ENCODE results near the gene PARS2.

PARS2 gene

GRCh38 chr1:54767526-54767925 lies 3.2 kb upstream of the PARS2 start:
- DNase-seq, result no peak

- DNase-seq, result no peak
These were observed 2.4 kb upstream of the PARS2 start for GRCh38 chr1:54766726-54767125.

GRCh38 chr1:54764922-54765561 lies 719 bp upstream of the PARS2 start:
- DNase-seq, result no peak

- no peak for DNase-seq
These were observed 549 bp downstream of the PARS2 start for GRCh38 chr1:54763816-54764132.

- no peak for DNase-seq
These were observed 5.5 kb downstream of the PARS2 start for GRCh38 chr1:54758678-54759348.

- no peak for DNase-seq
These were observed 6.5 kb downstream of the PARS2 start for GRCh38 chr1:54757833-54758232.

GRCh38 chr1:54754486-54755285 lies 9.6 kb downstream of the PARS2 start:
- no peak for DNase-seq

- DNase-seq, result no peak
These were observed 10.3 kb downstream of the PARS2 start for GRCh38 chr1:54754045-54754444.

GRCh38 chr1:54751426-54751825 lies 12.9 kb downstream of the PARS2 start:
- no peak for DNase-seq

GRCh38 chr1:54750596-54750995 lies 13.7 kb downstream of the PARS2 start:
- no peak for DNase-seq

GRCh38 chr1:54748094-54748835 lies 16.1 kb downstream of the PARS2 start:
- DNase-seq, result no peak

GRCh38 chr1:54745864-54746263 lies 18.5 kb downstream of the PARS2 start:
- DNase-seq, result no peak

- peak; percentile 49 for DNase-seq
These were observed 19.0 kb downstream of the PARS2 start for GRCh38 chr1:54745274-54745673.

- peak; percentile 42 for DNase-seq
These were observed 19.6 kb downstream of the PARS2 start for GRCh38 chr1:54744696-54745095.

- DNase-seq, result peak; percentile 45
These were observed 20.7 kb downstream of the PARS2 start for GRCh38 chr1:54743416-54744226.

- DNase-seq, result peak; percentile 24
These were observed 22.0 kb downstream of the PARS2 start for GRCh38 chr1:54742282-54742681.

- DNase-seq, result no peak
These were observed 22.8 kb downstream of the PARS2 start for GRCh38 chr1:54741531-54741930.

GRCh38 chr1:54738244-54738643 lies 26.1 kb downstream of the PARS2 start:
- no peak for DNase-seq

GRCh38 chr1:54736685-54737084 lies 27.6 kb downstream of the PARS2 start:
- no peak for DNase-seq

- DNase-seq, result no peak
These were observed 36.3 kb downstream of the PARS2 start for GRCh38 chr1:54728027-54728426.

GRCh38 chr1:54724771-54725170 lies 39.6 kb downstream of the PARS2 start:
- DNase-seq, result no peak

- no peak for DNase-seq
These were observed 40.3 kb downstream of the PARS2 start for GRCh38 chr1:54723985-54724384.

GRCh38 chr1:54721719-54722118 lies 42.6 kb downstream of the PARS2 start:
- no peak for DNase-seq

Measured in activated CD8-positive, alpha-beta memory T cell treated with anti-CD3 and anti-CD28 coated beads for 24 hours (primary cell).